Activated T-helper 1 cell treated with anti-CD3 and anti-CD28 coated beads, Interleukin-12 subunit alpha, Interleukin-12 subunit beta, Interleukin-2, Interleukin-4 antibody, amounts not matched to agents 30 ng/mL and 10 ng/mL and 1 ng/mL, durations not matched to agents 14 hours and 24 hours and 36 hours (primary cell): Measurements from ENCODE around the gene RCOR3. TPM values are rescaled to one million over a fixed set of nuclear protein-coding genes. Genes with fewer than 3 reads are reported as not detected.
"Not testable (repeated sequence)": the region's sequence is repeated elsewhere in the genome, so short reads cannot be mapped to it uniquely, and the experiment has no call there.

Experiments
- DNase-seq: peaks from one replicate; pipeline ENCODE4 v3.0.0; 2021; ENCODE audit warnings: low spot score
- H3K27ac Mint-ChIP-seq: one replicate; pipeline ENCODE4 v1.8.0; 2021; ENCODE audit warnings: mild to moderate bottlenecking, mixed read lengths
- H3K27me3 Mint-ChIP-seq: one replicate; pipeline ENCODE4 v1.8.0; 2022; ENCODE audit warnings: mild to moderate bottlenecking, moderate library complexity, mixed read lengths; ENCODE audit not compliant: insufficient read depth
- H3K36me3 Mint-ChIP-seq: one replicate; pipeline ENCODE4 v1.8.0; 2021; ENCODE audit warnings: low read depth, mixed read lengths
- H3K4me1 Mint-ChIP-seq: one replicate; pipeline ENCODE4 v1.8.0; 2021; ENCODE audit warnings: low read depth, mixed read lengths
- H3K4me3 Mint-ChIP-seq: one replicate; pipeline ENCODE4 v1.8.0; 2021; ENCODE audit warnings: mild to moderate bottlenecking, moderate library complexity, mixed read lengths
- H3K9me3 Mint-ChIP-seq: one replicate; pipeline ENCODE4 v1.8.0; 2021; ENCODE audit warnings: mixed read lengths
- intact Hi-C: fragments of 100-400 bp; cut with micrococcal nuclease; formaldehyde crosslinking; loops from one replicate; pipeline ENCODE4 v1.15.1; 2024
- total RNA-seq: library from RNA; stranded (reverse); gene quantifications from 2 replicates; pipeline ENCODE4 v1.2.3, GENCODE V29; 2022

RCOR3 gene
- total RNA-seq = 40.5 and 41.0 TPM in 2 replicates

- Mint-ChIP-seq H3K4me3 (peak within 1 kb of the TSS; percentile 90), H3K27ac (peak within 1 kb of the TSS; percentile 90), H3K4me1 (peaks cover 20% of the 10 kb centered on the region), H3K27me3 (peaks cover 4% of the 10 kb centered on the region), H3K9me3 (no peaks in the 10 kb centered on the region), H3K36me3 (peaks cover 4% of the 10 kb centered on the region)
- intact Hi-C loops = loop anchor here (1.0 to 5.0 kb wide), 11 partner anchors 22 to 1758 kb away; partner anchors contain the start of genes ANGEL2, DTL, INTS7 and KCNH1
- DNase-seq = peak; percentile 85
These were observed at the start of gene RCOR3 for GRCh38 chr1:211258756-211259637. RCOR3 (plus strand) TSS chr1:211259366; CDS start chr1:211259561, 195 bp downstream.

GRCh38 chr1:211210052-211210451 is 49.1 kb upstream of the RCOR3 start:
- Mint-ChIP-seq H3K27ac (no peak overlapping the region), H3K27me3 (peaks cover 4% of the 10 kb centered on the region), H3K4me1 (no peaks in the 10 kb centered on the region), H3K4me3 (no peak overlapping the region), H3K9me3 (no peaks in the 10 kb centered on the region), H3K36me3 (no peaks in the 10 kb centered on the region)
- intact Hi-C loops = no loop called here
- no peak for DNase-seq

- no peak overlapping the region for H3K27ac Mint-ChIP-seq
- H3K36me3 Mint-ChIP-seq = no peaks in the 10 kb centered on the region
- intact Hi-C loops = no loop called here
- no peaks in the 10 kb centered on the region for H3K9me3 Mint-ChIP-seq
- H3K27me3 Mint-ChIP-seq = peaks cover 4% of the 10 kb centered on the region
- H3K4me1 Mint-ChIP-seq = no peaks in the 10 kb centered on the region
- DNase-seq = no peak
- H3K4me3 Mint-ChIP-seq = no peak overlapping the region
These were observed 48.2 kb upstream of the RCOR3 start for GRCh38 chr1:211210965-211211364.

- intact Hi-C loops = no loop called here
These were observed 45.5 kb upstream of the RCOR3 start for GRCh38 chr1:211213702-211214101.

GRCh38 chr1:211215577-211215976 is 43.6 kb upstream of the RCOR3 start:
- no peak overlapping the region for H3K27ac Mint-ChIP-seq
- peaks cover 4% of the 10 kb centered on the region for H3K27me3 Mint-ChIP-seq
- no peak overlapping the region for H3K4me3 Mint-ChIP-seq
- H3K9me3 Mint-ChIP-seq = no peaks in the 10 kb centered on the region
- H3K4me1 Mint-ChIP-seq = no peaks in the 10 kb centered on the region
- intact Hi-C loops = no loop called here
- no peaks in the 10 kb centered on the region for H3K36me3 Mint-ChIP-seq
- no peak for DNase-seq

More at GRCh38 chr1:211213702-211214101, 45.5 kb upstream of the RCOR3 start:
- H3K4me3 Mint-ChIP-seq = no peak overlapping the region
- no peaks in the 10 kb centered on the region for H3K9me3 Mint-ChIP-seq
- no peaks in the 10 kb centered on the region for H3K36me3 Mint-ChIP-seq
- DNase-seq = no peak
- no peaks in the 10 kb centered on the region for H3K4me1 Mint-ChIP-seq
- H3K27ac Mint-ChIP-seq = no peak overlapping the region
- H3K27me3 Mint-ChIP-seq = peaks cover 4% of the 10 kb centered on the region

- no peaks in the 10 kb centered on the region for H3K36me3 Mint-ChIP-seq
- no peak for DNase-seq
These were observed 41.8 kb upstream of the RCOR3 start for GRCh38 chr1:211217392-211217791.

GRCh38 chr1:211222469-211223234 is 36.5 kb upstream of the RCOR3 start:
- DNase-seq, H3K27me3 Mint-ChIP-seq, H3K36me3 Mint-ChIP-seq, H3K9me3 Mint-ChIP-seq, H3K4me3 Mint-ChIP-seq, intact Hi-C loops, H3K27ac Mint-ChIP-seq, H3K4me1 Mint-ChIP-seq: not testable (repeated sequence)

More at GRCh38 chr1:211217392-211217791, 41.8 kb upstream of the RCOR3 start:
- no peak overlapping the region for H3K4me3 Mint-ChIP-seq
- no peak overlapping the region for H3K27ac Mint-ChIP-seq
- H3K4me1 Mint-ChIP-seq = no peaks in the 10 kb centered on the region
- no peaks in the 10 kb centered on the region for H3K9me3 Mint-ChIP-seq
- H3K27me3 Mint-ChIP-seq = peaks cover 4% of the 10 kb centered on the region
- intact Hi-C loops = no loop called here

- not testable (repeated sequence) for H3K9me3 Mint-ChIP-seq, H3K36me3 Mint-ChIP-seq
- peak overlapping the region; percentile 27 for H3K4me3 Mint-ChIP-seq
These were observed 30.4 kb upstream of the RCOR3 start for GRCh38 chr1:211228573-211229364.

GRCh38 chr1:211229365-211229759 is 29.8 kb upstream of the RCOR3 start:
- H3K4me1 Mint-ChIP-seq = peaks cover 26% of the 10 kb centered on the region
- peaks cover 3% of the 10 kb centered on the region for H3K27me3 Mint-ChIP-seq
- no peaks in the 10 kb centered on the region for H3K9me3 Mint-ChIP-seq
- intact Hi-C loops = loop anchor here (1.0 to 2.0 kb wide), 3 partner anchors 29 to 94 kb away; no protein-coding TSS in a partner anchor
- H3K36me3 Mint-ChIP-seq = no peaks in the 10 kb centered on the region
- H3K4me3 Mint-ChIP-seq = peak overlapping the region; percentile 51
- no peak for DNase-seq
- H3K27ac Mint-ChIP-seq = peak overlapping the region; percentile 63

More at GRCh38 chr1:211228573-211229364, 30.4 kb upstream of the RCOR3 start:
- H3K27me3 Mint-ChIP-seq = not testable (repeated sequence)
- peak overlapping the region; percentile 63 for H3K27ac Mint-ChIP-seq
- H3K4me1 Mint-ChIP-seq = peaks cover 26% of the 10 kb centered on the region
- peak; percentile 43 for DNase-seq
- intact Hi-C loops = loop anchor here (1.0 to 2.0 kb wide), 3 partner anchors 30 to 95 kb away; no protein-coding TSS in a partner anchor

GRCh38 chr1:211231873-211232272 is 27.3 kb upstream of the RCOR3 start:
- Mint-ChIP-seq H3K36me3 (no peaks in the 10 kb centered on the region), H3K4me3 (no peak overlapping the region), H3K27me3 (peaks cover 3% of the 10 kb centered on the region), H3K4me1 (peaks cover 26% of the 10 kb centered on the region), H3K9me3 (no peaks in the 10 kb centered on the region), H3K27ac (no peak overlapping the region)
- DNase-seq = no peak
- intact Hi-C loops = no loop called here

- DNase-seq = no peak
- H3K9me3 Mint-ChIP-seq = no peaks in the 10 kb centered on the region
- no peak overlapping the region for H3K4me3 Mint-ChIP-seq
- intact Hi-C loops = no loop called here
- no peaks in the 10 kb centered on the region for H3K36me3 Mint-ChIP-seq
- peaks cover 5% of the 10 kb centered on the region for H3K27me3 Mint-ChIP-seq
- H3K4me1 Mint-ChIP-seq = no peaks in the 10 kb centered on the region
- H3K27ac Mint-ChIP-seq = no peak overlapping the region
These were observed 22.4 kb upstream of the RCOR3 start for GRCh38 chr1:211236633-211237320.

GRCh38 chr1:211237579-211237978 is 21.6 kb upstream of the RCOR3 start:
- intact Hi-C loops = no loop called here
- Mint-ChIP-seq H3K4me3 (no peak overlapping the region), H3K27ac (no peak overlapping the region), H3K36me3 (no peaks in the 10 kb centered on the region), H3K27me3 (peaks cover 5% of the 10 kb centered on the region), H3K9me3 (no peaks in the 10 kb centered on the region), H3K4me1 (no peaks in the 10 kb centered on the region)
- no peak for DNase-seq
